Mucosa of descending colon (tissue), 3 donors: ENCODE results near the gene SHTN1. TPM values are rescaled to one million over a fixed set of nuclear protein-coding genes. Genes with fewer than 3 reads are reported as not detected.

Experiments
- ATAC-seq: fragments of 200-7000 bp; cut with Tn5 transposase; one replicate; pipeline ENCODE4 v1.9.1; 2020; ENCODE audit warnings: mild to moderate bottlenecking, moderate library complexity
- DNase-seq, 3 donors: peaks; one replicate each; pipeline ENCODE4 v3.0.0-alpha.2; 2020
- H3K36me3 ChIP-seq: fragments of 200-600 bp; one replicate; pipeline ENCODE4 v1.8.0; 2021; ENCODE audit warnings: low read depth, mild to moderate bottlenecking
- H3K4me1 ChIP-seq: fragments of 200-600 bp; one replicate; pipeline ENCODE4 v1.8.0; 2021; ENCODE audit warnings: low read depth, mild to moderate bottlenecking
- H3K4me3 ChIP-seq: fragments of 200-600 bp; one replicate; pipeline ENCODE4 v1.8.0; 2021; ENCODE audit warnings: mild to moderate bottlenecking
- H3K9me3 ChIP-seq: fragments of 200-600 bp; one replicate; pipeline ENCODE4 v1.8.0; 2021; ENCODE audit warnings: mild to moderate bottlenecking
- CTCF ChIP-seq: fragments of 200-600 bp; IDR thresholded peaks from one replicate; pipeline ENCODE4 v1.8.0; 2022; ENCODE audit warnings: antibody characterized with exemption, mild to moderate bottlenecking
- intact Hi-C, 2 donors: fragments of 100-400 bp; cut with DNase I in 1 of 2; cut with micrococcal nuclease in 1 of 2; formaldehyde crosslinking; loops; one replicate each; pipeline versions ENCODE4 v1.11.0 to v1.11.1; 2022; cut with DNase I, micrococcal nuclease
- total RNA-seq, 3 donors: library from RNA; stranded (reverse); fragmentation: NEBNext Ultra II Directional in 2 of 3; extraction: Animal tissue kit (Norgen Biotek cat#: 25700) in 2 of 3; gene quantifications; one replicate each; pipeline versions ENCODE4 v1.2.1 to v1.2.4, GENCODE V29; 2021 to 2023
- donor health status: DM: no; HTN: no; CAD: no; lungs with moderate emphysema.
- donor health status: DM: no; HTN: no; CAD: no.
- donor health status: DM: no; HTN: yes; CAD: no.

Gene SHTN1
- total RNA-seq, 3 donors from 2014 or later = 17.4 to 33.5 (median 27.9) TPM

- DNase-seq = no peak
Observed at GRCh38 chr10:116836083-116836482, 168.9 kb downstream of the SHTN1 start.

GRCh38 chr10:116835658-116836057 lies 169.3 kb downstream of the SHTN1 start:
- no peaks in the 10 kb centered on the region for H3K4me1 ChIP-seq
- no peak for TF ChIP-seq CTCF
- H3K36me3 ChIP-seq = no peaks in the 10 kb centered on the region
- H3K9me3 ChIP-seq = no peaks in the 10 kb centered on the region
- no peak overlapping the region for H3K4me3 ChIP-seq
- no peak for ATAC-seq
- intact Hi-C loops = no loop called here
- DNase-seq = no peak

More at GRCh38 chr10:116836083-116836482, 168.9 kb downstream of the SHTN1 start:
- Histone ChIP-seq H3K4me1 (no peaks in the 10 kb centered on the region), H3K9me3 (no peaks in the 10 kb centered on the region), H3K4me3 (no peak overlapping the region), H3K36me3 (no peaks in the 10 kb centered on the region)
- no peak for ATAC-seq
- intact Hi-C loops = no loop called here
- no peak for TF ChIP-seq CTCF

GRCh38 chr10:116833986-116834985 lies 170.7 kb downstream of the SHTN1 start:
- no peak for ATAC-seq
- H3K36me3 ChIP-seq = no peaks in the 10 kb centered on the region
- H3K4me1 ChIP-seq = no peaks in the 10 kb centered on the region
- intact Hi-C loops = no loop called here
- H3K9me3 ChIP-seq = no peaks in the 10 kb centered on the region
- no peak for TF ChIP-seq CTCF
- no peak overlapping the region for H3K4me3 ChIP-seq
- DNase-seq = no peak

GRCh38 chr10:116831790-116832189 lies 173.2 kb downstream of the SHTN1 start:
- no peak for TF ChIP-seq CTCF
- H3K4me1 ChIP-seq = no peaks in the 10 kb centered on the region
- no peaks in the 10 kb centered on the region for H3K9me3 ChIP-seq
- no peak for ATAC-seq
- no peak overlapping the region for H3K4me3 ChIP-seq
- H3K36me3 ChIP-seq = no peaks in the 10 kb centered on the region
- DNase-seq = no peak
- intact Hi-C loops = no loop called here

Other genes starting within 250 kb of the SHTN1 start
- gene ENO4, start 155.7 kb downstream of the SHTN1 start, total RNA-seq = under 1 TPM in 1 of 3 donors, not detected in 2; 0.31 TPM
- not detected for gene VAX1, start 133.1 kb upstream of the SHTN1 start, total RNA-seq
- not detected for gene KCNK18, start 192.3 kb upstream of the SHTN1 start, total RNA-seq
- gene SLC18A2, start 235.9 kb upstream of the SHTN1 start, total RNA-seq = 1 to 10 TPM in 2 of 3 donors, under 1 TPM in 1; 0.29 to 1.9 (median 1.6) TPM